Mesothelial cell of epicardium (in vitro differentiated cells): ENCODE data around the gene COL4A1. TPM values are rescaled to one million over a fixed set of nuclear protein-coding genes. Genes with fewer than 3 reads are reported as not detected.

Experiments
- DNase-seq, 2 experiments: peaks; one replicate each; pipeline ENCODE4 v3.0.0; 2021; ENCODE audit warnings: low spot score in 2 of 2; ENCODE audit not compliant: unreplicated experiment in 2 of 2
- H3K27ac Mint-ChIP-seq: 2 replicates; pipeline ENCODE4 v1.8.0; 2021; ENCODE audit warnings: mixed read lengths
- H3K27me3 Mint-ChIP-seq: 2 replicates; pipeline ENCODE4 v1.8.0; 2021; ENCODE audit warnings: low read depth, mixed read lengths
- H3K36me3 Mint-ChIP-seq: 2 replicates; pipeline ENCODE4 v1.8.0; 2021; ENCODE audit warnings: mixed read lengths
- H3K4me1 Mint-ChIP-seq: 2 replicates; pipeline ENCODE4 v1.8.0; 2021; ENCODE audit warnings: mixed read lengths
- H3K4me3 Mint-ChIP-seq: 2 replicates; pipeline ENCODE4 v1.8.0; 2021; ENCODE audit warnings: mild to moderate bottlenecking, moderate library complexity, mixed read lengths
- H3K9me3 Mint-ChIP-seq: 2 replicates; pipeline ENCODE4 v1.8.0; 2021; ENCODE audit warnings: mixed read lengths
- CTCF ChIP-seq: fragments of 200-600 bp; sonication (generic); IDR thresholded peaks from one replicate; pipeline ENCODE4 v1.5.0; 2021; ENCODE audit warnings: antibody characterized with exemption; ENCODE audit not compliant: unreplicated experiment
- total RNA-seq: library from RNA; stranded (reverse); gene quantifications from 3 replicates; pipeline ENCODE4 v1.2.1, GENCODE V29; 2021

The COL4A1 gene
- total RNA-seq, 1 donor from 2014 or later = 362 TPM

GRCh38 chr13:110240943-110241342 lies 66.0 kb downstream of the COL4A1 start:
- peaks cover 34% of the 10 kb centered on the region for H3K4me1 Mint-ChIP-seq
- no peak for TF ChIP-seq CTCF
- peaks cover 6% of the 10 kb centered on the region for H3K36me3 Mint-ChIP-seq
- no peaks in the 10 kb centered on the region for H3K27me3 Mint-ChIP-seq
- no peak overlapping the region for H3K27ac Mint-ChIP-seq
- DNase-seq = no peak
- no peak overlapping the region for H3K4me3 Mint-ChIP-seq
- no peaks in the 10 kb centered on the region for H3K9me3 Mint-ChIP-seq

- no peak for DNase-seq
- Mint-ChIP-seq H3K27ac (no peak overlapping the region), H3K4me1 (peaks cover 30% of the 10 kb centered on the region), H3K9me3 (no peaks in the 10 kb centered on the region), H3K27me3 (no peaks in the 10 kb centered on the region), H3K4me3 (no peak overlapping the region), H3K36me3 (peaks cover 6% of the 10 kb centered on the region)
- no peak for TF ChIP-seq CTCF
These were observed 66.6 kb downstream of the COL4A1 start for GRCh38 chr13:110240352-110240751.

GRCh38 chr13:110239280-110240125 lies 67.5 kb downstream of the COL4A1 start:
- H3K27ac Mint-ChIP-seq = peak overlapping the region; percentile 40

GRCh38 chr13:110238818-110239195 lies 68.2 kb downstream of the COL4A1 start:
- H3K27ac Mint-ChIP-seq = peak overlapping the region; percentile 60
- H3K36me3 Mint-ChIP-seq = peaks cover 6% of the 10 kb centered on the region
- no peak for DNase-seq
- no peak overlapping the region for H3K4me3 Mint-ChIP-seq
- peaks cover 28% of the 10 kb centered on the region for H3K4me1 Mint-ChIP-seq
- H3K27me3 Mint-ChIP-seq = no peaks in the 10 kb centered on the region
- TF ChIP-seq CTCF = no peak
- no peaks in the 10 kb centered on the region for H3K9me3 Mint-ChIP-seq

More at GRCh38 chr13:110239280-110240125, 67.5 kb downstream of the COL4A1 start:
- Mint-ChIP-seq H3K9me3 (no peaks in the 10 kb centered on the region), H3K27me3 (no peaks in the 10 kb centered on the region), H3K4me1 (peaks cover 28% of the 10 kb centered on the region), H3K36me3 (peaks cover 6% of the 10 kb centered on the region), H3K4me3 (no peak overlapping the region)
- no peak for DNase-seq
- TF ChIP-seq CTCF = no peak

- H3K27ac Mint-ChIP-seq = peak overlapping the region; percentile 60
- TF ChIP-seq CTCF = no peak
- H3K4me1 Mint-ChIP-seq = peaks cover 28% of the 10 kb centered on the region
These were observed 68.8 kb downstream of the COL4A1 start for GRCh38 chr13:110237875-110238817.

More at GRCh38 chr13:110237875-110238817, 68.8 kb downstream of the COL4A1 start:
- no peaks in the 10 kb centered on the region for H3K27me3 Mint-ChIP-seq
- peaks cover 2% of the 10 kb centered on the region for H3K9me3 Mint-ChIP-seq
- no peak overlapping the region for H3K4me3 Mint-ChIP-seq
- H3K36me3 Mint-ChIP-seq = peaks cover 9% of the 10 kb centered on the region
- no peak for DNase-seq
